GM23338 (cell line): ENCODE data around the gene DDX25. TPM values are rescaled to one million over a fixed set of nuclear protein-coding genes. Genes with fewer than 3 reads are reported as not detected.

Source experiments
- ATAC-seq: fragments of 200-7000 bp; cut with Tn5 transposase; 3 replicates; pipeline ENCODE4 v1.9.1; 2020
- DNase-seq: peaks from one replicate; pipeline ENCODE4 v3.0.0-alpha.2; 2015; ENCODE audit warnings: low spot score
- H2AFZ ChIP-seq: fragments of 200-600 bp; sonication (generic); 2 replicates; pipeline ENCODE4 v1.8.0; 2016; ENCODE audit warnings: antibody characterized with exemption, mild to moderate bottlenecking, moderate library complexity
- H3F3A ChIP-seq: fragments of 200-600 bp; sonication (generic); replicated peaks from 2 replicates; pipeline ENCODE4 v1.8.0; 2017; ENCODE audit warnings: antibody characterized with exemption, mixed run types, low read depth
- H3K27ac ChIP-seq: fragments of 200-600 bp; sonication (generic); 2 replicates; pipeline ENCODE4 v1.6.1; 2016; ENCODE audit warnings: low read depth
- H3K27me3 ChIP-seq: fragments of 200-600 bp; sonication (generic); 2 replicates; pipeline ENCODE4 v1.8.0; 2016; ENCODE audit warnings: mild to moderate bottlenecking, mixed run types, moderate library complexity; ENCODE audit not compliant: insufficient read depth
- H3K36me3 ChIP-seq: fragments of 200-600 bp; sonication (generic); 2 replicates; pipeline ENCODE4 v1.8.0; 2016; ENCODE audit warnings: mild to moderate bottlenecking; ENCODE audit not compliant: insufficient read depth
- H3K4me1 ChIP-seq: fragments of 200-600 bp; sonication (generic); 2 replicates; pipeline ENCODE4 v1.8.0; 2016; ENCODE audit warnings: mild to moderate bottlenecking, moderate library complexity; ENCODE audit not compliant: insufficient read depth
- H3K4me2 ChIP-seq: fragments of 200-600 bp; sonication (generic); 2 replicates; pipeline ENCODE4 v1.7.1; 2017; ENCODE audit warnings: mixed run types
- H3K4me3 ChIP-seq: fragments of 200-600 bp; sonication (generic); 2 replicates; pipeline ENCODE4 v1.6.1; 2016; ENCODE audit warnings: mixed run types
- H3K79me2 ChIP-seq: fragments of 200-600 bp; sonication (generic); replicated peaks from 2 replicates; pipeline ENCODE4 v1.8.0; 2017; ENCODE audit warnings: mild to moderate bottlenecking; ENCODE audit not compliant: insufficient read depth
- H3K9me2 ChIP-seq: fragments of 200-600 bp; sonication (generic); 2 replicates; pipeline ENCODE4 v1.8.0; 2017; ENCODE audit not compliant: insufficient read depth
- H4K20me1 ChIP-seq: fragments of 200-600 bp; sonication (generic); replicated peaks from 2 replicates; pipeline ENCODE4 v1.8.0; 2017; ENCODE audit warnings: mild to moderate bottlenecking; ENCODE audit not compliant: insufficient read depth
- H3K27ac Mint-ChIP-seq: 2 replicates; pipeline ENCODE4 v1.8.0; 2020; ENCODE audit warnings: inconsistent platforms, mild to moderate bottlenecking, moderate library complexity, mixed read lengths
- H3K27me3 Mint-ChIP-seq: 3 replicates; pipeline ENCODE4 v1.8.0; 2022; ENCODE audit warnings: low read depth, mild to moderate bottlenecking, moderate library complexity, mixed read lengths, inconsistent platforms; ENCODE audit not compliant: insufficient read depth, poor library complexity
- H3K36me3 Mint-ChIP-seq: 3 replicates; pipeline ENCODE4 v1.8.0; 2021; ENCODE audit warnings: low read depth, mild to moderate bottlenecking, inconsistent platforms, moderate library complexity, mixed read lengths
- H3K4me1 Mint-ChIP-seq: 3 replicates; pipeline ENCODE4 v1.8.0; 2020; ENCODE audit warnings: mild to moderate bottlenecking, inconsistent platforms, mixed read lengths
- H3K4me3 Mint-ChIP-seq: 3 replicates; pipeline ENCODE4 v1.8.0; 2021; ENCODE audit warnings: moderate library complexity, mild to moderate bottlenecking, inconsistent platforms, mixed read lengths
- H3K9me3 Mint-ChIP-seq: 3 replicates; pipeline ENCODE4 v1.8.0; 2020; ENCODE audit warnings: moderate library complexity, mild to moderate bottlenecking, inconsistent platforms, mixed read lengths
- CREB1 ChIP-seq: fragments of 250-450 bp; sonication (Bioruptor Pico); IDR thresholded peaks from 2 replicates; pipeline ENCODE4 v1.5.0; 2020; ENCODE audit warnings: low read depth, mild to moderate bottlenecking, moderate library complexity
- EZH2 ChIP-seq: fragments of 200-600 bp; sonication (generic); IDR thresholded peaks from one replicate; pipeline ENCODE4 v1.8.0; 2017; ENCODE audit warnings: antibody characterized with exemption, mild to moderate bottlenecking, low read depth; ENCODE audit not compliant: unreplicated experiment
- EZH2phosphoT487 ChIP-seq: fragments of 200-600 bp; sonication (generic); IDR thresholded peaks from one replicate; pipeline ENCODE4 v1.8.1; 2018; ENCODE audit warnings: antibody characterized with exemption; ENCODE audit not compliant: unreplicated experiment
- JUNB ChIP-seq: IDR thresholded peaks from one replicate; pipeline ENCODE4 v1.6.1; 2016; ENCODE audit warnings: antibody characterized with exemption; ENCODE audit not compliant: unreplicated experiment
- NANOG ChIP-seq: IDR thresholded peaks from 2 replicates; pipeline ENCODE4 v1.6.1; 2016; ENCODE audit warnings: antibody characterized with exemption, borderline replicate concordance
- POLR2AphosphoS5 ChIP-seq: IDR thresholded peaks from 2 replicates; pipeline ENCODE4 v1.6.1; 2016; ENCODE audit warnings: antibody characterized with exemption, low read depth
- STAT1 ChIP-seq: IDR thresholded peaks from one replicate; pipeline ENCODE4 v1.6.1; 2016; ENCODE audit warnings: antibody characterized with exemption; ENCODE audit not compliant: unreplicated experiment
- ZNF114 ChIP-seq: fragments of 250-450 bp; sonication (Bioruptor Pico); IDR thresholded peaks from 2 replicates; pipeline ENCODE4 v1.5.0; 2020; ENCODE audit warnings: mild to moderate bottlenecking, moderate library complexity
- ZNF331 ChIP-seq: fragments of 250-450 bp; sonication (Bioruptor Pico); IDR thresholded peaks from 2 replicates; pipeline ENCODE4 v1.5.0; 2020; ENCODE audit warnings: low read depth, mild to moderate bottlenecking, moderate library complexity
- polyA plus RNA-seq: library from polyadenylated mRNA; unstranded; fragments of >200 nt; fragmentation: Nextera tagmentation; extraction: Ambion mirVana; gene quantifications from 2 replicates; pipeline ENCODE4 v1.2.1, GENCODE V29; 2016
- total RNA-seq: library from RNA; depleted of rRNA; stranded (reverse); fragments of >200 nt; shearing (Covaris generic); gene quantifications from 2 replicates; pipeline ENCODE4 v1.2.3, GENCODE V29; 2014
- TF ChIP-seq, protein P1 (sequence below): IDR thresholded peaks from one replicate; pipeline ENCODE4 v1.6.1; 2018; ENCODE audit warnings: antibody characterized with exemption; ENCODE audit not compliant: unreplicated experiment
- TF ChIP-seq, protein P2 (sequence below), 2 experiments: fragments of 200-600 bp in 1 of 2; sonication (generic) in 1 of 2; conservative IDR thresholded peaks; 2 replicates each; pipeline versions ENCODE4 v1.5.1 to v1.6.1; 2016 to 2017; ENCODE audit warnings: antibody characterized with exemption in 2 of 2, low read depth in 2 of 2, mild to moderate bottlenecking in 2 of 2, moderate library complexity in 1 of 2
- TF ChIP-seq, protein P3 (sequence below): fragments of 250-450 bp; sonication (Bioruptor Pico); IDR thresholded peaks from 2 replicates; pipeline ENCODE4 v1.5.0; 2020; ENCODE audit warnings: mild to moderate bottlenecking, moderate library complexity
- TF ChIP-seq, protein P4 (sequence below): IDR thresholded peaks from 2 replicates; pipeline ENCODE4 v1.6.1; 2016; ENCODE audit warnings: antibody characterized with exemption

DDX25 gene
- total and polyA plus RNA-seq, 2 experiments from 2014 or later = 20.6 to 23.6 TPM

DNA sequence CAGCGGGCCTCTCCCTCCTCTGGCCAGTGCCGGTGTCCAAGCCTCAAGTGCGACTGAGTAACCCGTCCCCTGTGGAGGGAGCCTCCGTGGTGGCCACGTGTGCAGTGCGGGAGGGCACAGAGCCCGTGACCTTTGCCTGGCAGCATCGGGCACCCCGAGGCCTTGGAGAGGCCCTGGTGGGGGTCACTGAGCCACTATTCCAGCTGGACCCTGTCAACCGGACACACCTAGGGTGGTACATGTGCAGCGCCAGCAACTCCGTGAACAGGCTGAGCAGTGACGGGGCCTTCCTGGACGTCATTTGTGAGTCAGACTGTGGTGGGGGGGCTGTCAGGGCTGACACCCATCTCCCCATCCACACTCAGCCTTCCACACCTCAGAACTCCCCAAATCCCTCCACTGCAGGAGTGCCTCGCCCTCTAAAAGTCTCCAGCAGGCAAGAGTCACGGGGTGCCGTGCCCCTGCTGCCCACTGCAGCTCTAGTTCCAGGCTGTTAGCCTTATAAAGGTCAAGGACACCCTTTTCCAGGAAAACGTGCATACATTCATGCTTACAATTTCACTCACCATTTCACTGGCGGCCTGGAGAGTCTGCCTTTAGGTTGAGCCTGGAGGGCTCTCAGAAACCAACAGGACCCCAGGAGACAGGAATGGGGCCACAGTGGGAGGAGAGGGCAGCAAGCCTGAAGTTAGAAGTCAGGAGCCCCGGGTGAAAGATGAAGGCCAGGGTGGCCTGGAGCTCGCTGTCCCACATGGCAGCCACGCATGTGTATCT is 44.2 kb downstream of the DDX25 start:
- Mint-ChIP-seq H3K4me1 (peaks cover 9% of the 10 kb centered on the region), H3K9me3 (no peaks in the 10 kb centered on the region)
- no peak for ATAC-seq

More for the DNA sequence above, 44.2 kb downstream of the DDX25 start:
- no peak overlapping the region for H3K4me3 Mint-ChIP-seq
- no peak overlapping the region for H2AFZ ChIP-seq
- H3K27ac ChIP-seq = no peak overlapping the region
- H3F3A ChIP-seq = no peaks in the 10 kb centered on the region
- H3K79me2 ChIP-seq = no peaks in the 10 kb centered on the region
- DNase-seq = no peak
- H3K36me3 ChIP-seq = no peaks in the 10 kb centered on the region
- H3K9me2 ChIP-seq = no peaks in the 10 kb centered on the region
- no peaks in the 10 kb centered on the region for H4K20me1 ChIP-seq
- TF ChIP-seq, protein P1, sequence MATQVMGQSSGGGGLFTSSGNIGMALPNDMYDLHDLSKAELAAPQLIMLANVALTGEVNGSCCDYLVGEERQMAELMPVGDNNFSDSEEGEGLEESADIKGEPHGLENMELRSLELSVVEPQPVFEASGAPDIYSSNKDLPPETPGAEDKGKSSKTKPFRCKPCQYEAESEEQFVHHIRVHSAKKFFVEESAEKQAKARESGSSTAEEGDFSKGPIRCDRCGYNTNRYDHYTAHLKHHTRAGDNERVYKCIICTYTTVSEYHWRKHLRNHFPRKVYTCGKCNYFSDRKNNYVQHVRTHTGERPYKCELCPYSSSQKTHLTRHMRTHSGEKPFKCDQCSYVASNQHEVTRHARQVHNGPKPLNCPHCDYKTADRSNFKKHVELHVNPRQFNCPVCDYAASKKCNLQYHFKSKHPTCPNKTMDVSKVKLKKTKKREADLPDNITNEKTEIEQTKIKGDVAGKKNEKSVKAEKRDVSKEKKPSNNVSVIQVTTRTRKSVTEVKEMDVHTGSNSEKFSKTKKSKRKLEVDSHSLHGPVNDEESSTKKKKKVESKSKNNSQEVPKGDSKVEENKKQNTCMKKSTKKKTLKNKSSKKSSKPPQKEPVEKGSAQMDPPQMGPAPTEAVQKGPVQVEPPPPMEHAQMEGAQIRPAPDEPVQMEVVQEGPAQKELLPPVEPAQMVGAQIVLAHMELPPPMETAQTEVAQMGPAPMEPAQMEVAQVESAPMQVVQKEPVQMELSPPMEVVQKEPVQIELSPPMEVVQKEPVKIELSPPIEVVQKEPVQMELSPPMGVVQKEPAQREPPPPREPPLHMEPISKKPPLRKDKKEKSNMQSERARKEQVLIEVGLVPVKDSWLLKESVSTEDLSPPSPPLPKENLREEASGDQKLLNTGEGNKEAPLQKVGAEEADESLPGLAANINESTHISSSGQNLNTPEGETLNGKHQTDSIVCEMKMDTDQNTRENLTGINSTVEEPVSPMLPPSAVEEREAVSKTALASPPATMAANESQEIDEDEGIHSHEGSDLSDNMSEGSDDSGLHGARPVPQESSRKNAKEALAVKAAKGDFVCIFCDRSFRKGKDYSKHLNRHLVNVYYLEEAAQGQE = no peak
- TF ChIP-seq ZNF331 (no peak), NANOG (no peak), EZH2 (no peak), EZH2phosphoT487 (no peak), CREB1 (CRISPR knock-in tag) (no peak), JUNB (no peak), POLR2AphosphoS5 (no peak), ZNF114 (no peak), STAT1 (no peak)
- TF ChIP-seq, protein P2, sequence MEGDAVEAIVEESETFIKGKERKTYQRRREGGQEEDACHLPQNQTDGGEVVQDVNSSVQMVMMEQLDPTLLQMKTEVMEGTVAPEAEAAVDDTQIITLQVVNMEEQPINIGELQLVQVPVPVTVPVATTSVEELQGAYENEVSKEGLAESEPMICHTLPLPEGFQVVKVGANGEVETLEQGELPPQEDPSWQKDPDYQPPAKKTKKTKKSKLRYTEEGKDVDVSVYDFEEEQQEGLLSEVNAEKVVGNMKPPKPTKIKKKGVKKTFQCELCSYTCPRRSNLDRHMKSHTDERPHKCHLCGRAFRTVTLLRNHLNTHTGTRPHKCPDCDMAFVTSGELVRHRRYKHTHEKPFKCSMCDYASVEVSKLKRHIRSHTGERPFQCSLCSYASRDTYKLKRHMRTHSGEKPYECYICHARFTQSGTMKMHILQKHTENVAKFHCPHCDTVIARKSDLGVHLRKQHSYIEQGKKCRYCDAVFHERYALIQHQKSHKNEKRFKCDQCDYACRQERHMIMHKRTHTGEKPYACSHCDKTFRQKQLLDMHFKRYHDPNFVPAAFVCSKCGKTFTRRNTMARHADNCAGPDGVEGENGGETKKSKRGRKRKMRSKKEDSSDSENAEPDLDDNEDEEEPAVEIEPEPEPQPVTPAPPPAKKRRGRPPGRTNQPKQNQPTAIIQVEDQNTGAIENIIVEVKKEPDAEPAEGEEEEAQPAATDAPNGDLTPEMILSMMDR (conservative IDR thresholded peaks at IDR 0.05; ENCODE audit: low read depth in 2 of 2) = no peak
- TF ChIP-seq, protein P3, sequence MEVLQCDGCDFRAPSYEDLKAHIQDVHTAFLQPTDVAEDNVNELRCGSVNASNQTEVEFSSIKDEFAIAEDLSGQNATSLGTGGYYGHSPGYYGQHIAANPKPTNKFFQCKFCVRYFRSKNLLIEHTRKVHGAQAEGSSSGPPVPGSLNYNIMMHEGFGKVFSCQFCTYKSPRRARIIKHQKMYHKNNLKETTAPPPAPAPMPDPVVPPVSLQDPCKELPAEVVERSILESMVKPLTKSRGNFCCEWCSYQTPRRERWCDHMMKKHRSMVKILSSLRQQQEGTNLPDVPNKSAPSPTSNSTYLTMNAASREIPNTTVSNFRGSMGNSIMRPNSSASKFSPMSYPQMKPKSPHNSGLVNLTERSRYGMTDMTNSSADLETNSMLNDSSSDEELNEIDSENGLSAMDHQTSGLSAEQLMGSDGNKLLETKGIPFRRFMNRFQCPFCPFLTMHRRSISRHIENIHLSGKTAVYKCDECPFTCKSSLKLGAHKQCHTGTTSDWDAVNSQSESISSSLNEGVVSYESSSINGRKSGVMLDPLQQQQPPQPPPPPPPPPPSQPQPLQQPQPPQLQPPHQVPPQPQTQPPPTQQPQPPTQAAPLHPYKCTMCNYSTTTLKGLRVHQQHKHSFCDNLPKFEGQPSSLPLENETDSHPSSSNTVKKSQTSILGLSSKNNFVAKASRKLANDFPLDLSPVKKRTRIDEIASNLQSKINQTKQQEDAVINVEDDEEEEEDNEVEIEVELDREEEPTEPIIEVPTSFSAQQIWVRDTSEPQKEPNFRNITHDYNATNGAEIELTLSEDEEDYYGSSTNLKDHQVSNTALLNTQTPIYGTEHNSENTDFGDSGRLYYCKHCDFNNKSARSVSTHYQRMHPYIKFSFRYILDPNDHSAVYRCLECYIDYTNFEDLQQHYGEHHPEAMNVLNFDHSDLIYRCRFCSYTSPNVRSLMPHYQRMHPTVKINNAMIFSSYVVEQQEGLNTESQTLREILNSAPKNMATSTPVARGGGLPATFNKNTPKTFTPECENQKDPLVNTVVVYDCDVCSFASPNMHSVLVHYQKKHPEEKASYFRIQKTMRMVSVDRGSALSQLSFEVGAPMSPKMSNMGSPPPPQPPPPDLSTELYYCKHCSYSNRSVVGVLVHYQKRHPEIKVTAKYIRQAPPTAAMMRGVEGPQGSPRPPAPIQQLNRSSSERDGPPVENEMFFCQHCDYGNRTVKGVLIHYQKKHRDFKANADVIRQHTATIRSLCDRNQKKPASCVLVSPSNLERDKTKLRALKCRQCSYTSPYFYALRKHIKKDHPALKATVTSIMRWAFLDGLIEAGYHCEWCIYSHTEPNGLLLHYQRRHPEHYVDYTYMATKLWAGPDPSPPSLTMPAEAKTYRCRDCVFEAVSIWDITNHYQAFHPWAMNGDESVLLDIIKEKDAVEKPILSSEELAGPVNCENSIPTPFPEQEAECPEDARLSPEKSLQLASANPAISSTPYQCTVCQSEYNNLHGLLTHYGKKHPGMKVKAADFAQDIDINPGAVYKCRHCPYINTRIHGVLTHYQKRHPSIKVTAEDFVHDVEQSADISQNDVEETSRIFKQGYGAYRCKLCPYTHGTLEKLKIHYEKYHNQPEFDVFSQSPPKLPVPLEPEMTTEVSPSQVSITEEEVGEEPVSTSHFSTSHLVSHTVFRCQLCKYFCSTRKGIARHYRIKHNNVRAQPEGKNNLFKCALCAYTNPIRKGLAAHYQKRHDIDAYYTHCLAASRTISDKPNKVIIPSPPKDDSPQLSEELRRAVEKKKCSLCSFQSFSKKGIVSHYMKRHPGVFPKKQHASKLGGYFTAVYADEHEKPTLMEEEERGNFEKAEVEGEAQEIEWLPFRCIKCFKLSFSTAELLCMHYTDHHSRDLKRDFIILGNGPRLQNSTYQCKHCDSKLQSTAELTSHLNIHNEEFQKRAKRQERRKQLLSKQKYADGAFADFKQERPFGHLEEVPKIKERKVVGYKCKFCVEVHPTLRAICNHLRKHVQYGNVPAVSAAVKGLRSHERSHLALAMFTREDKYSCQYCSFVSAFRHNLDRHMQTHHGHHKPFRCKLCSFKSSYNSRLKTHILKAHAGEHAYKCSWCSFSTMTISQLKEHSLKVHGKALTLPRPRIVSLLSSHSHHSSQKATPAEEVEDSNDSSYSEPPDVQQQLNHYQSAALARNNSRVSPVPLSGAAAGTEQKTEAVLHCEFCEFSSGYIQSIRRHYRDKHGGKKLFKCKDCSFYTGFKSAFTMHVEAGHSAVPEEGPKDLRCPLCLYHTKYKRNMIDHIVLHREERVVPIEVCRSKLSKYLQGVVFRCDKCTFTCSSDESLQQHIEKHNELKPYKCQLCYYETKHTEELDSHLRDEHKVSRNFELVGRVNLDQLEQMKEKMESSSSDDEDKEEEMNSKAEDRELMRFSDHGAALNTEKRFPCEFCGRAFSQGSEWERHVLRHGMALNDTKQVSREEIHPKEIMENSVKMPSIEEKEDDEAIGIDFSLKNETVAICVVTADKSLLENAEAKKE (CRISPR knock-in tag) = no peak
- TF ChIP-seq, protein P4, sequence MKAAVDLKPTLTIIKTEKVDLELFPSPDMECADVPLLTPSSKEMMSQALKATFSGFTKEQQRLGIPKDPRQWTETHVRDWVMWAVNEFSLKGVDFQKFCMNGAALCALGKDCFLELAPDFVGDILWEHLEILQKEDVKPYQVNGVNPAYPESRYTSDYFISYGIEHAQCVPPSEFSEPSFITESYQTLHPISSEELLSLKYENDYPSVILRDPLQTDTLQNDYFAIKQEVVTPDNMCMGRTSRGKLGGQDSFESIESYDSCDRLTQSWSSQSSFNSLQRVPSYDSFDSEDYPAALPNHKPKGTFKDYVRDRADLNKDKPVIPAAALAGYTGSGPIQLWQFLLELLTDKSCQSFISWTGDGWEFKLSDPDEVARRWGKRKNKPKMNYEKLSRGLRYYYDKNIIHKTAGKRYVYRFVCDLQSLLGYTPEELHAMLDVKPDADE = no peak
- no peaks in the 10 kb centered on the region; the same call in 2 of the 3 replicates for H3K36me3 Mint-ChIP-seq
- H3K4me2 ChIP-seq = no peak overlapping the region
- no peak overlapping the region for H3K4me3 ChIP-seq
- H3K4me1 ChIP-seq = no peaks in the 10 kb centered on the region
- H3K27me3 Mint-ChIP-seq = peaks cover 7% of the 10 kb centered on the region
- H3K27me3 ChIP-seq = no peaks in the 10 kb centered on the region
- H3K27ac Mint-ChIP-seq = no peak overlapping the region
